ENCODE results near the gene PDE2A.

- no peak for TF ChIP-seq ZNF232 (CRISPR knock-in tag; IDR thresholded peaks at IDR 0.05)
- no peak for TF ChIP-seq EMX1 (CRISPR knock-in tag; IDR thresholded peaks at IDR 0.05)
- no peak for TF ChIP-seq MAX (CRISPR knock-in tag; IDR thresholded peaks at IDR 0.05)
- TF ChIP-seq CTCF (IDR thresholded peaks at IDR 0.05): no peak
- no peak for TF ChIP-seq GTF2I (CRISPR knock-in tag; conservative IDR thresholded peaks at IDR 0.05)
- TF ChIP-seq ZNF512 (CRISPR knock-in tag; IDR thresholded peaks at IDR 0.05; ENCODE audit: borderline replicate concordance): no peak
Observed at GRCh38 chr11:72597721-72598120, 76.5 kb downstream of the PDE2A start.

Measured in WTC11 (cell line).